ENCODE data around the gene MED25. TPM values are rescaled to one million over a fixed set of nuclear protein-coding genes. Genes with fewer than 3 reads are reported as not detected.

The MED25 gene
- total RNA-seq, 4 donors from 2014 or later: 29.7 to 57.7 (median 41.8) TPM

GRCh38 chr19:49875177-49875576 is 57.1 kb downstream of the MED25 start:
- Histone ChIP-seq H3K27me3 (no peaks in the 10 kb centered on the region), H3K27ac (peak overlapping the region in 1 of 4 donors; percentile 98), H3K4me3 (peak overlapping the region in 2 of 4 donors; percentile 63 to 75), H3K9me3 (no peaks in the 10 kb centered on the region), H3K4me1 (peaks cover 4 to 35% (median 7%) of the 10 kb centered on the region in 4 donors), H3K36me3 (peaks cover 0 to 30% (median 0%) of the 10 kb centered on the region in 3 donors)
- DNase-seq: no peak
- TF ChIP-seq POLR2A (IDR thresholded peaks at IDR 0.05) (no peak), CTCF (IDR thresholded peaks at IDR 0.05) (no peak)

GRCh38 chr19:49875857-49876421 is 57.9 kb downstream of the MED25 start:
- Histone ChIP-seq H3K36me3 (peaks cover 0 to 38% (median 0%) of the 10 kb centered on the region in 3 donors), H3K27me3 (no peaks in the 10 kb centered on the region), H3K9me3 (no peaks in the 10 kb centered on the region), H3K4me3 (peak overlapping the region; percentile 59 to 92 (median 69)), H3K4me1 (peaks cover 0 to 27% (median 4%) of the 10 kb centered on the region in 4 donors), H3K27ac (peak overlapping the region; percentile 92 to 98 (median 94))
- TF ChIP-seq POLR2A (IDR thresholded peaks at IDR 0.05) (no peak), CTCF (IDR thresholded peaks at IDR 0.05) (no peak)
- peak; percentile 51 to 82 (median 68) for DNase-seq

- H3K27ac ChIP-seq: peak overlapping the region; percentile 92 to 98 (median 94)
- no peaks in the 10 kb centered on the region for H3K27me3 ChIP-seq
- no peaks in the 10 kb centered on the region for H3K9me3 ChIP-seq
- TF ChIP-seq CTCF (IDR thresholded peaks at IDR 0.05): no peak
- TF ChIP-seq POLR2A (IDR thresholded peaks at IDR 0.05): peak; percentile 10 to 20
- peak; percentile 98 to 99 (median 98) for DNase-seq
- H3K4me1 ChIP-seq: peaks cover 0 to 27% (median 4%) of the 10 kb centered on the region in 4 donors
- peaks cover 0 to 38% (median 0%) of the 10 kb centered on the region in 3 donors for H3K36me3 ChIP-seq
- H3K4me3 ChIP-seq: peak overlapping the region; percentile 59 to 92 (median 69)
These were observed 58.4 kb downstream of the MED25 start for GRCh38 chr19:49876422-49877019.

GRCh38 chr19:49877020-49877878 is 59.2 kb downstream of the MED25 start, which contains the start of the genes AKT1S1 and TBC1D17:
Gene AKT1S1, minus strand, starts transcription at chr19:49877355. Its CDS starts 4,060 bp downstream, at chr19:49873295.
Gene TBC1D17, plus strand, starts transcription at chr19:49877702. Its CDS starts 22 bp downstream, at chr19:49877724.
- Histone ChIP-seq H3K27ac (peak within 1 kb of the TSS; percentile 92 to 98 (median 94)), H3K36me3 (peaks cover 0 to 45% (median 0%) of the 10 kb centered on the region in 3 donors), H3K4me3 (peak within 1 kb of the TSS; percentile 59 to 92 (median 76)), H3K27me3 (no peaks in the 10 kb centered on the region), H3K9me3 (no peaks in the 10 kb centered on the region), H3K4me1 (peaks cover 0 to 27% (median 4%) of the 10 kb centered on the region in 4 donors)
- peak; percentile 98 to 100 (median 99) for DNase-seq
- no peak for TF ChIP-seq CTCF (IDR thresholded peaks at IDR 0.05)
- TF ChIP-seq POLR2A (IDR thresholded peaks at IDR 0.05): peak; percentile 83 to 87

All from Peyer's patch (tissue), 4 donors.